GM12801 (cell line): ENCODE measurements around the gene SGCA.

Source experiments
- TF ChIP-seq, protein P1 (sequence below): IDR thresholded peaks from one replicate; pipeline ENCODE4 v1.5.1; 2011; ENCODE audit warnings: control low read depth; ENCODE audit not compliant: insufficient read length; ENCODE audit errors: extremely low read depth

SGCA gene

GRCh38 chr17:50188531-50188920, 22.7 kb downstream of the SGCA start:
- TF ChIP-seq, protein P1, sequence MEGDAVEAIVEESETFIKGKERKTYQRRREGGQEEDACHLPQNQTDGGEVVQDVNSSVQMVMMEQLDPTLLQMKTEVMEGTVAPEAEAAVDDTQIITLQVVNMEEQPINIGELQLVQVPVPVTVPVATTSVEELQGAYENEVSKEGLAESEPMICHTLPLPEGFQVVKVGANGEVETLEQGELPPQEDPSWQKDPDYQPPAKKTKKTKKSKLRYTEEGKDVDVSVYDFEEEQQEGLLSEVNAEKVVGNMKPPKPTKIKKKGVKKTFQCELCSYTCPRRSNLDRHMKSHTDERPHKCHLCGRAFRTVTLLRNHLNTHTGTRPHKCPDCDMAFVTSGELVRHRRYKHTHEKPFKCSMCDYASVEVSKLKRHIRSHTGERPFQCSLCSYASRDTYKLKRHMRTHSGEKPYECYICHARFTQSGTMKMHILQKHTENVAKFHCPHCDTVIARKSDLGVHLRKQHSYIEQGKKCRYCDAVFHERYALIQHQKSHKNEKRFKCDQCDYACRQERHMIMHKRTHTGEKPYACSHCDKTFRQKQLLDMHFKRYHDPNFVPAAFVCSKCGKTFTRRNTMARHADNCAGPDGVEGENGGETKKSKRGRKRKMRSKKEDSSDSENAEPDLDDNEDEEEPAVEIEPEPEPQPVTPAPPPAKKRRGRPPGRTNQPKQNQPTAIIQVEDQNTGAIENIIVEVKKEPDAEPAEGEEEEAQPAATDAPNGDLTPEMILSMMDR: no peak

GRCh38 chr17:50188921-50189549, 23.2 kb downstream of the SGCA start:
- TF ChIP-seq, protein P1: no peak

- TF ChIP-seq, protein P1: no peak
Observed at GRCh38 chr17:50189550-50190292, 23.9 kb downstream of the SGCA start.

- TF ChIP-seq, protein P1: no peak
Observed at GRCh38 chr17:50190293-50190602, 24.4 kb downstream of the SGCA start.

DNA sequence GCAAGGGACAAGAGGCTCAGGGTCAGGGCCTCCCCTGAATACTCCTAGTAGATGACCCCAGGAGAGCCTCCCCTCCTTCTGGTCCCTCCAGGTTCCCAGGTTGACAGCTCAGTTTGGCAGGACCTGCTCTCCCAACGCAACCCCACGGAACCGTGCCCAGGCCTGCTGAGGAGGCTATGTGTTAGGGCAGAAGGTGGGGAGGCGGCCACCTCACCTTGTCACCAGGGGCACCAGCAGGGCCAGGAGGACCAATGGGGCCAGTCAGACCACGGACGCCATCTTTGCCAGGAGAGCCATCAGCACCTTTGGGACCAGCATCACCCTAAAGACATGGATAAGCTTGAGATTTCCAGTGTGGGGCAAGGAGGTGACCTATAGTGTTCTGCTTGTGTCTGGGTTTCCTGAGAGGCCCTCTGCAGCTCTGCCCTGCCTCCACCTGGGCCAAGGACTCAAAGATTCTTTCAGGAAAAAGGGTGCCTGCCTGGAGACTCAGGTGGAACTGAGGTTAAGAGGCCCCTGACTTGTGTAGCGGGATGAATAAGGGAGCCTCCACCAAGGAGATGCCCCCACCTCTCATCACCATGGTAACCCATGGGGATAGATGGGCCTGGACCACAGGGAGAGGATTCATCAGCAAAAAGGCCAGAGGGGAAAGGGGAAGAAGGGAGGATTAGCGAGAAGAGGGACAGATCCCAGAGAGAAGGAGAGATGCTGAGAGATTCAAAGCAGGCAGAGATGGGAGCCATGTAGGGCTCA, 25.0 kb downstream of the SGCA start:
- TF ChIP-seq, protein P1: no peak

GRCh38 chr17:50191359-50192143, 25.7 kb downstream of the SGCA start:
- TF ChIP-seq, protein P1: no peak

- TF ChIP-seq, protein P1: no peak
Observed at GRCh38 chr17:50192144-50192617, 26.4 kb downstream of the SGCA start.
